ENCODE measurements around the gene PRR15. TPM values are rescaled to one million over a fixed set of nuclear protein-coding genes. Genes with fewer than 3 reads are reported as not detected.
A peak's percentile ranks its signal among the peaks of the same experiment; 100 is the strongest.

Gene PRR15
- total and polyA plus RNA-seq, 2 experiments from 2014 or later, result 9.6 to 17.4 TPM

- TF ChIP-seq REST (IDR thresholded peaks at IDR 0.05; ENCODE audit: unreplicated experiment) (no peak), ZNF114 (CRISPR knock-in tag; IDR thresholded peaks at IDR 0.05) (no peak), NANOG (IDR thresholded peaks at IDR 0.05; ENCODE audit: borderline replicate concordance) (no peak), CREB1 (CRISPR knock-in tag; IDR thresholded peaks at IDR 0.05; ENCODE audit: low read depth) (no peak), EZH2 (IDR thresholded peaks at IDR 0.05; ENCODE audit: low read depth, unreplicated experiment) (no peak), CTCF (conservative IDR thresholded peaks at IDR 0.05; ENCODE audit: low read depth in 2 of 2) (no peak)
Observed at GRCh38 chr7:29612596-29612995, 49.0 kb downstream of the PRR15 start (continued).

- Histone ChIP-seq H3K27me3 (ENCODE audit: insufficient read depth) (no peaks in the 10 kb centered on the region), H3K4me1 (ENCODE audit: insufficient read depth) (peaks cover 29% of the 10 kb centered on the region), H3K36me3 (ENCODE audit: insufficient read depth) (no peaks in the 10 kb centered on the region), H3K4me3 (no peak overlapping the region), H3F3A (replicated peaks; ENCODE audit: low read depth) (no peaks in the 10 kb centered on the region), H3K4me2 (peak overlapping the region; percentile 23; the same call in 1 of the 2 replicates), H3K79me2 (replicated peaks; ENCODE audit: insufficient read depth) (no peaks in the 10 kb centered on the region), H2AFZ (no peak overlapping the region), H3K9me2 (ENCODE audit: insufficient read depth) (0 out of 2 replicates have a peak, but pooled peaks cover 16% of the 10 kb centered on the region), H3K27ac (ENCODE audit: low read depth) (no peak overlapping the region), H4K20me1 (replicated peaks; ENCODE audit: insufficient read depth) (no peaks in the 10 kb centered on the region)
- H3K36me3 Mint-ChIP-seq (ENCODE audit: low read depth), result no peaks in the 10 kb centered on the region; the same call in 2 of the 3 replicates
- H3K4me1 Mint-ChIP-seq, result peaks cover 32% of the 10 kb centered on the region
- DNase-seq (ENCODE audit: low spot score) (peak; percentile 26), ATAC-seq (peak; percentile 66)
- H3K27me3 Mint-ChIP-seq (ENCODE audit: insufficient read depth, low read depth, poor library complexity), result peaks cover 8% of the 10 kb centered on the region
- H3K27ac Mint-ChIP-seq, result no peak overlapping the region
- no peak overlapping the region for H3K4me3 Mint-ChIP-seq
- peaks cover 5% of the 10 kb centered on the region; the same call in 2 of the 3 replicates for H3K9me3 Mint-ChIP-seq
- no peak for TF ChIP-seq STAT1 (IDR thresholded peaks at IDR 0.05; ENCODE audit: unreplicated experiment)
- no peak for TF ChIP-seq ZNF114 (CRISPR knock-in tag; IDR thresholded peaks at IDR 0.05)
- TF ChIP-seq JUNB (IDR thresholded peaks at IDR 0.05; ENCODE audit: unreplicated experiment), result no peak
- no peak for TF ChIP-seq NANOG (IDR thresholded peaks at IDR 0.05; ENCODE audit: borderline replicate concordance)
- TF ChIP-seq REST (IDR thresholded peaks at IDR 0.05; ENCODE audit: unreplicated experiment), result no peak
- TF ChIP-seq ZNF462 (CRISPR knock-in tag; IDR thresholded peaks at IDR 0.05), result no peak
Observed at GRCh38 chr7:29613100-29613499, 49.5 kb downstream of the PRR15 start.

All from GM23338 (cell line).